IMR-90 (cell line): Measurements from ENCODE around the gene MAGED1.

Experiments
- BHLHE40 ChIP-seq: fragments of 150-350 bp; IDR thresholded peaks from 2 replicates; pipeline ENCODE4 v1.6.1; 2016; ENCODE audit warnings: mild to moderate bottlenecking, low read depth, low read length
- CEBPB ChIP-seq: IDR thresholded peaks from 2 replicates; pipeline ENCODE4 v1.6.1; 2012; ENCODE audit warnings: low read depth, low read length, improper control_type of control experiment
- CHD1 ChIP-seq: IDR thresholded peaks from 2 replicates; pipeline ENCODE4 v1.6.1; 2012; ENCODE audit warnings: low read depth, low read length, improper control_type of control experiment
- FOS ChIP-seq: fragments of 150-350 bp; IDR thresholded peaks from 2 replicates; pipeline ENCODE4 v1.6.1; 2016; ENCODE audit warnings: low read depth, low read length
- MXI1 ChIP-seq: IDR thresholded peaks from 2 replicates; pipeline ENCODE4 v1.6.1; 2012; ENCODE audit warnings: low read depth, mild to moderate bottlenecking, low read length, moderate library complexity, borderline replicate concordance
- POLR2A ChIP-seq: IDR thresholded peaks from 2 replicates; pipeline ENCODE4 v1.6.1; 2012; ENCODE audit warnings: mild to moderate bottlenecking, low read depth, low read length
- RAD21 ChIP-seq: IDR thresholded peaks from 2 replicates; pipeline ENCODE4 v1.6.1; 2012; ENCODE audit warnings: low read length, improper control_type of control experiment
- TF ChIP-seq, protein P1 (sequence below): conservative IDR thresholded peaks from 2 replicates; pipeline ENCODE4 v1.5.1; 2012; ENCODE audit warnings: mild to moderate bottlenecking, low read depth, low read length, improper control_type of control experiment
- TF ChIP-seq, protein P2 (sequence below): fragments of 150-350 bp; IDR thresholded peaks from 2 replicates; pipeline ENCODE4 v1.6.1; 2016; ENCODE audit warnings: low read depth, mild to moderate bottlenecking, low read length, moderate library complexity, borderline replicate concordance

DNA sequence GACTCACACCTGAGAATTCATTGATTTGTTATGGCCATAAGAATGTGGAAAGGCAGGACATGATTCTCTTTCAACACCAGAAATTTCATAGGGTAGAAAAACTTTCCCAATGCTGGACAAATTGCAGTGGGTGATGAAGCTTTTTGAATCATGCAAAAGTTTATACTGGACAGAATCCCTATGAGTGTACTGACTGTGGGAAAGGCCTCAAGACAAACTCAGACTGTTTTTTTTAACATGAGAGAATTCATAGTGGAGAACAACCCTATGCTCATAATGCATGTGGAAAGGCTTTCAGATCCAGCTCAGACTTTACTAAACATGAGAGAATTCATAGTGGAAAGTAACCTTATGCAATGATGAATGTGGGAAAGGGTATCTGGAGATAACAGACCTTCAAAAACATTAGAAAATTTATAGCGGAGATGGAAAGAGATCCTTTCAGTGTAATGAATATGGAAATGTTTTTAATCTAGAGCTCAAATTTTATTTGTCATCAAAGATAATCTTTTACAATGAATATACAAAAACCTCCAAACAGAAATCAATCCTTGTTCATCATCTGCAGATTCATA, 36.2 kb upstream of the MAGED1 start:
- TF ChIP-seq, protein P1, sequence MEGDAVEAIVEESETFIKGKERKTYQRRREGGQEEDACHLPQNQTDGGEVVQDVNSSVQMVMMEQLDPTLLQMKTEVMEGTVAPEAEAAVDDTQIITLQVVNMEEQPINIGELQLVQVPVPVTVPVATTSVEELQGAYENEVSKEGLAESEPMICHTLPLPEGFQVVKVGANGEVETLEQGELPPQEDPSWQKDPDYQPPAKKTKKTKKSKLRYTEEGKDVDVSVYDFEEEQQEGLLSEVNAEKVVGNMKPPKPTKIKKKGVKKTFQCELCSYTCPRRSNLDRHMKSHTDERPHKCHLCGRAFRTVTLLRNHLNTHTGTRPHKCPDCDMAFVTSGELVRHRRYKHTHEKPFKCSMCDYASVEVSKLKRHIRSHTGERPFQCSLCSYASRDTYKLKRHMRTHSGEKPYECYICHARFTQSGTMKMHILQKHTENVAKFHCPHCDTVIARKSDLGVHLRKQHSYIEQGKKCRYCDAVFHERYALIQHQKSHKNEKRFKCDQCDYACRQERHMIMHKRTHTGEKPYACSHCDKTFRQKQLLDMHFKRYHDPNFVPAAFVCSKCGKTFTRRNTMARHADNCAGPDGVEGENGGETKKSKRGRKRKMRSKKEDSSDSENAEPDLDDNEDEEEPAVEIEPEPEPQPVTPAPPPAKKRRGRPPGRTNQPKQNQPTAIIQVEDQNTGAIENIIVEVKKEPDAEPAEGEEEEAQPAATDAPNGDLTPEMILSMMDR, result no peak
- TF ChIP-seq POLR2A (no peak), CEBPB (no peak), FOS (no peak), BHLHE40 (no peak), RAD21 (no peak), MXI1 (no peak), CHD1 (no peak)
- TF ChIP-seq, protein P2, sequence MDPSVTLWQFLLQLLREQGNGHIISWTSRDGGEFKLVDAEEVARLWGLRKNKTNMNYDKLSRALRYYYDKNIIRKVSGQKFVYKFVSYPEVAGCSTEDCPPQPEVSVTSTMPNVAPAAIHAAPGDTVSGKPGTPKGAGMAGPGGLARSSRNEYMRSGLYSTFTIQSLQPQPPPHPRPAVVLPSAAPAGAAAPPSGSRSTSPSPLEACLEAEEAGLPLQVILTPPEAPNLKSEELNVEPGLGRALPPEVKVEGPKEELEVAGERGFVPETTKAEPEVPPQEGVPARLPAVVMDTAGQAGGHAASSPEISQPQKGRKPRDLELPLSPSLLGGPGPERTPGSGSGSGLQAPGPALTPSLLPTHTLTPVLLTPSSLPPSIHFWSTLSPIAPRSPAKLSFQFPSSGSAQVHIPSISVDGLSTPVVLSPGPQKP, result no peak
